Mammary epithelial cell (primary cell): Measurements from ENCODE around the gene TP73.

ENCODE experiments used
- EZH2 ChIP-seq: IDR thresholded peaks from 2 replicates; pipeline ENCODE4 v1.6.1; 2012; ENCODE audit warnings: low read length, inconsistent platforms, borderline replicate concordance
- TF ChIP-seq, protein P1 (sequence below), 2 donors: IDR thresholded peaks in 1 of 2; conservative IDR thresholded peaks in 1 of 2; 2 replicates each; pipeline ENCODE4 v1.5.1; 2011 to 2012; ENCODE audit warnings: inconsistent platforms in 2 of 2, low read length in 2 of 2, mild to moderate bottlenecking in 2 of 2, control low read depth in 1 of 2, low read depth in 1 of 2; ENCODE audit not compliant: insufficient read depth in 1 of 2; ENCODE audit errors: extremely low read depth in 1 of 2

DNA sequence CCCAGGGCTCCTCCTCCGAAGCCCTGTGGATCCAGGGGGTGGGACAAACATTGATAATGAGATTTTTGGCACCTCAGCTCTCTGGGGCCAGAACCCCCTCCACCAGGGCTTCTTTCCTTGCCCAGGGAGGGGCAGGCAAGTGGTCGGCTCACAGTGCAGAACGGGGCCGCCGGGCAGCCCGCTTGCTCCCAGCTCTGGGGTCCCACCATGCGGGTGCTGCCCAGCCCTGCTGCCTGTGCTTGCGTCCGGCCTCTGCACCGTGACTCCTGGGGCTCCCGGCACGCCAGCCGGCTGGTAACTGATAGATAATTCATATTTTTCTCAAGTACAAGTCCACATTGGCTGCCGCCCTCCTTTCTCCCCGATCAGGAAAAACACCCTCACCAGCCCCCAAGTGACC, 57.9 kb downstream of the TP73 start:
- TF ChIP-seq, protein P1, sequence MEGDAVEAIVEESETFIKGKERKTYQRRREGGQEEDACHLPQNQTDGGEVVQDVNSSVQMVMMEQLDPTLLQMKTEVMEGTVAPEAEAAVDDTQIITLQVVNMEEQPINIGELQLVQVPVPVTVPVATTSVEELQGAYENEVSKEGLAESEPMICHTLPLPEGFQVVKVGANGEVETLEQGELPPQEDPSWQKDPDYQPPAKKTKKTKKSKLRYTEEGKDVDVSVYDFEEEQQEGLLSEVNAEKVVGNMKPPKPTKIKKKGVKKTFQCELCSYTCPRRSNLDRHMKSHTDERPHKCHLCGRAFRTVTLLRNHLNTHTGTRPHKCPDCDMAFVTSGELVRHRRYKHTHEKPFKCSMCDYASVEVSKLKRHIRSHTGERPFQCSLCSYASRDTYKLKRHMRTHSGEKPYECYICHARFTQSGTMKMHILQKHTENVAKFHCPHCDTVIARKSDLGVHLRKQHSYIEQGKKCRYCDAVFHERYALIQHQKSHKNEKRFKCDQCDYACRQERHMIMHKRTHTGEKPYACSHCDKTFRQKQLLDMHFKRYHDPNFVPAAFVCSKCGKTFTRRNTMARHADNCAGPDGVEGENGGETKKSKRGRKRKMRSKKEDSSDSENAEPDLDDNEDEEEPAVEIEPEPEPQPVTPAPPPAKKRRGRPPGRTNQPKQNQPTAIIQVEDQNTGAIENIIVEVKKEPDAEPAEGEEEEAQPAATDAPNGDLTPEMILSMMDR (conservative IDR thresholded peaks at IDR 0.05 in 1 of 2, IDR thresholded peaks at IDR 0.05 in 1 of 2; ENCODE audit: extremely low read depth in 1 of 2, insufficient read depth in 1 of 2, low read depth in 1 of 2, low read length in 2 of 2) = no peak
- TF ChIP-seq EZH2 = no peak
